A549 (cell line): ENCODE measurements around the gene CTSV.

ENCODE experiments used
- CHD4 ChIP-seq: fragments of 200-600 bp; sonication (generic); IDR thresholded peaks from 2 replicates; pipeline ENCODE4 v1.6.1; 2016; ENCODE audit warnings: antibody characterized with exemption, mild to moderate bottlenecking, borderline replicate concordance
- CTCF ChIP-seq: fragments of >200 bp; sonication (Bioruptor Twin); formaldehyde crosslinking; IDR thresholded peaks from 3 replicates; pipeline ENCODE4 v1.5.1; 2016
- EHF ChIP-seq: fragments of 250-450 bp; sonication (Bioruptor Pico); IDR thresholded peaks from 2 replicates; pipeline ENCODE4 v1.5.0; 2020; ENCODE audit warnings: mild to moderate bottlenecking
- EP300 ChIP-seq, 2 experiments: fragments of >200 bp; sonication (Bioruptor Twin); formaldehyde crosslinking; IDR thresholded peaks; 2 replicates in 1 of 2; 3 replicates in 1 of 2; pipeline ENCODE4 v1.6.1; 2016 to 2017
- FOSB ChIP-seq: fragments of 250-450 bp; sonication (Bioruptor Pico); IDR thresholded peaks from 2 replicates; pipeline ENCODE4 v1.5.0; 2020; ENCODE audit warnings: mild to moderate bottlenecking, moderate library complexity
- RFX5 ChIP-seq: fragments of 450-650 bp; IDR thresholded peaks from 2 replicates; pipeline ENCODE4 v1.7.1; 2014; ENCODE audit warnings: antibody characterized with exemption, mild to moderate bottlenecking, moderate library complexity

GRCh38 chr9:97078362-97078761 is 39.4 kb upstream of the CTSV start:
- no peak for TF ChIP-seq RFX5
- TF ChIP-seq FOSB (CRISPR knock-in tag) = no peak
- TF ChIP-seq EP300 (IDR thresholded peaks at IDR 0.05) = no peak
- no peak for TF ChIP-seq CTCF
- TF ChIP-seq CHD4 = no peak
- TF ChIP-seq EHF = no peak
